HG03097 (cell line): ENCODE measurements around the gene SPOCK3.

Source experiments
- ATAC-seq: cut with Tn5 transposase; IDR thresholded peaks from one replicate; pipeline ENCODE4 v1.9.1; 2021; ENCODE audit not compliant: unreplicated experiment, low FRiP score

SPOCK3 gene

DNA sequence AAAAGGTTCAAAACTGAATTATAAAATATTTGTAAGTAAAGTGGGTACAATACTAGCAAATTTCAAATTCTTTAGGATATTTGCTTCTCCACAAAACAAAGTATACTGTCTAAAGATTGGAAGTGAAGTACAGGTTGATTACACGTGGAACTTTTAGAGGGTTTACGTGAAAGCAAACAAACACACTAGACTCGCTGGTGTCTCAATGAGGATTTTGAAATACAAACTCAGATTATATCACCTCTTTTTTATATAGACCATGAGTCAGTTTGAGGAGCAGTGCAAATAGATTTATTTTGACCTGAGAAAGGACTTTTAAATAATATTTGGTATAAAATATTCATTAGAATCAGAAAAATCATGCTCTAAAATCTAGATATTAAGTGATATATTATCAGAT lies 185.0 kb downstream of the SPOCK3 start:
- ATAC-seq: no peak

DNA sequence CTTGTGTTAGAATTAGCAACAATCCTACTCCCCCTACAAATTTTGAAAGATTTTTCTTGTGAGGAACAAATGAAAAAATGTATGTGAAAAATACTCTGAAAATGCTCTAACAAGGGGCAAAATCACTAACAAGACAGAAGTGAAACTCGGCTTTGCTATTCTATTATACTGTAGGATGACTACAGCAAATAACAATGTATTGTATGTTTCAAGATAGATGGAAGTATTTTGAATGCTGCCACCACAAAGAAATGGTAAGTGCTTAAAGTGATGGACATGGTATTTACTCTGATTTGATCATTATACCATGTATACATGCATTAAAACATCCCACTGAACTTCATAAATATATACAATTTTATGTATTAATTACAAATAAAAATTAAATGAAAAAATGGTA lies 192.8 kb downstream of the SPOCK3 start:
- no peak for ATAC-seq

DNA sequence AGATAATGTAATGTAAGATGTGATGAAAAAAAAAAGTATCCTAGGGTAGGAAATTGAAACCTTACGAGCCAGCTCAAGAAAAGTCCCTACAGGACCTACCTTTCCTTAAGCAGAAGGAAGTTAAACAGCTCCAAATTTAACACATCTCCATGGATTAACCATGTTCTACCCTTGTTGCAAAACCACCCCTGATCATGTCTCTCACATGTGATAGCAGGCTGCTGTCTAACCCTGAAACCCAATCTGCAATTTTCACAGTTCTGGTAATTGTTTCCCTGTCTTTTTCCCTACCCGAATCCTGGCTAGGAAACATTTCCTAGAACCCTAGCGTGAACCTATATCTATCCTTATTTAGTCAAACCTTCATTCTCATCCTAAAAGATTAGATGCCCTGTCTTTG lies 198.9 kb downstream of the SPOCK3 start:
- ATAC-seq: no peak

DNA sequence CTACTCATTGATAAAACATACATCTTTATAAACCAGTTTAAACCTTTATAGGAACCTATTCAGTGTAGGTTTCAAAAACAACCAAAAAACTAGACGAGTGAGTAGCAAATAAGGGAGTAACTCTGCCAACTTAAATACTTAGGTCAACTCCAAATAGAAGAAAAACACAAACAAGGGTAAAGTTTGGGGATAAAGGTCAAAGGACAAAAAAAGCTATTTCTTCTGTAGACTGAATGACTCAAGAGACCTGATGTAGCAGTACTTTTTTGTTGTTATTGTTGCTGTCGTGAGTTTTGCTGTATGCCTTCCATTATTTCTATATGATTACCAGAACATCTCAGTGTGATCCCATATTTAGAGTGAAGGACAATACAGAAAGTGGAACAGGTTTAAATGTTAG lies 199.3 kb downstream of the SPOCK3 start:
- no peak for ATAC-seq

DNA sequence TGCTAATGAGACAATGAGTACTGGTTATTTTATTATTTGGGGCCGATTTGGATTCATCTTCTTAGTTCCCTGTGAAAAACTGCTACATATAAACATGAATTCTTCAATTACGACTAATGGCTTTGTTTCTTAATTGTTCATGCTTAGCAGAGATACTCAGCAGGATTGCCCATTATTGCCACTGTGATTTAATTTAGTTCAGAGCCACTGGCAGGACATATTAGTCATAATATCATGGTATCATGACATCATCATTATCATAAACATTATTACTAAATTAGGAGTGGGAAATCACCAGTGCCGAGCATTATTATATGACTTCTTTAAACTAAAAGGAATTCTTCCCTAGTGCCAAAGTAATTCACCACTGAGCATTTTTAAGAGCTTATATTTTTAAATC lies 201.4 kb downstream of the SPOCK3 start:
- ATAC-seq: no peak

DNA sequence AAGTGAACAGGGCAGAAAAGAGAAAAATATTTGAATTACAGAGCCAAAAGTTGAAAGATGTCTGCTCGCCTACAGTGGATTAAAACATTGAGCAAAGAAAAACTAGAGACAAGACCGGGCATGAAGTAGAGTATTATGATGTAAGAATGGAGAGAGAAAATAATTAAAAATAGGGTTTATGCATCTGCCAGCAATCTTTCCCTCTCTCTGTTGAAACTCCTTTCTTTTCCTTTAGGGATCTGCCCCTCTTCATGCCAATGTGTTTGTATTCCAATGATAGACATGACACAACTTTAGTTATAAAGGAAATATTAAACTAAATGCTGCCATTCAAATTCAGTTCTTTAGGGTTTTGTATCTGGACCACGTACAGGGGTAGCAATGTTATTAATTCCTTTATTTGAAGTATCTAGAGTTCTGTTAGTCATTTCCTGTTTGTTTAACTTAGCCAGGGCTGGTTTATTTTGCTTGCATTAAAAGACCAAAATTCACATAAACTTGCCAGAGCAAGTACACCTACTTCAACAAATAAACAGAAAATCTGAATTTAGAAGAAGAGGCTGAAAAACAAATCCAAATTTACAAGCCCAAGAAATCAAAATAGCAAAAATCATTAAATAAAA lies 202.6 kb downstream of the SPOCK3 start:
- ATAC-seq: no peak

DNA sequence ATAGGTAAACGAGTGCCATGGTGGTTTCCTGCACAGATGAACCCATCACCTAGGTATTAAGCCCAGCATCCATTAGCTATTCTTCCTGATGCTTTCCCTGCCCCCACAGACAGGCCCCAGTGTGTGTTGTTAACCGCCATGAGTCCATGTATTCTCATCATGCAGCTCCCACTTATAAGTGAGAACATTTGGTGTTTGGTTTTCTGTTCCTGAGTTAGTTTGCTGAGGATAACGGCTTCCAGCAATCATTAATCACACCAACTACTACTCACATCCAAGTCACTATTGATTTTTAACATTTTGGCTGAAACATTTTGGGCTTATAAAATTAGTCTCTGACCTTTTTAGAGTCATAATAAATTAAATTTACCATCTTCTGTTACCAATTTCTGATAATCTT lies 205.3 kb downstream of the SPOCK3 start:
- no peak for ATAC-seq

DNA sequence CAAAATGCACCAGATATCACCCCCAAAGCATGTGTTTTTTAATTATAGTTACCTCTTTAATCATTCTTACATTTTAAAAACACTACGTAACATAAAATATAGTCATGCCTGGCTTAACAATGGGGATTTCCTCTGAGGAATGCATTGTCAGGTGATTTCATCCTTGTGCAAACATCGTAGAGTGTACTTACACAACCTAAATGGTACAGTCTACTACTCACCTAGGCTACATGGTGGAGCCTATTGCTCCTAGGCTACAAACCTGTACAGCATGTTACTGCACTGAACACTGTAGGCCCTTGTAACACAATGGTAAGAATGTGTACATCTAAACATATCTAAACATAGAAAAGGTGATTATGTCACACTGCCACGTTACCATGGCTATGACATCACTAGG lies 208.6 kb downstream of the SPOCK3 start:
- ATAC-seq: no peak

DNA sequence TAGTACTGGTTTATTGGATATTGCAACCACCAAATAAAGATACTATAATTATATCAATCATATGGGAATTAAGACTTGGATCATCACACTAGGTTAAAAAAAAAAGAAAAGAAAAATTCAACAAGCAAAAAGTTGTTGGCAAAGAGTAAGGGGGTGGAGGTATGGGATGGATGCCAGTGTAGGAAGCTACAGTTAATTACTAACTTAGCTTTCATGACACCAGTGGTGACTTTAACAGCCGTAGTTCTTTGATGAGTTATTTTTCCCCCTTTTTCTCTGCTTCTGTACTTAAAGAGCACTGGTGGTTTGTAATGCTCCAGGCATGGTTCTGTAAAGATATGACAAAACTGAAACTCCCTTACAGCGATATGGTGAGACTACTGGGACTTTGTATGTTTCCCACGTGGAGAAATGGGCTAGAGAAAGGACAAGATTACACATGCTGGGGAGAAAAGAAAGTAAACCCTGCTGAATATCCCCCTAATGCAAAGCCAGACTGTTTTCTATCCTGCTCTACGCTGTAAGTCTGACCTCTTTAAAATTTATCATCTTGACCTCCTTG lies 210.8 kb downstream of the SPOCK3 start:
- no peak for ATAC-seq

DNA sequence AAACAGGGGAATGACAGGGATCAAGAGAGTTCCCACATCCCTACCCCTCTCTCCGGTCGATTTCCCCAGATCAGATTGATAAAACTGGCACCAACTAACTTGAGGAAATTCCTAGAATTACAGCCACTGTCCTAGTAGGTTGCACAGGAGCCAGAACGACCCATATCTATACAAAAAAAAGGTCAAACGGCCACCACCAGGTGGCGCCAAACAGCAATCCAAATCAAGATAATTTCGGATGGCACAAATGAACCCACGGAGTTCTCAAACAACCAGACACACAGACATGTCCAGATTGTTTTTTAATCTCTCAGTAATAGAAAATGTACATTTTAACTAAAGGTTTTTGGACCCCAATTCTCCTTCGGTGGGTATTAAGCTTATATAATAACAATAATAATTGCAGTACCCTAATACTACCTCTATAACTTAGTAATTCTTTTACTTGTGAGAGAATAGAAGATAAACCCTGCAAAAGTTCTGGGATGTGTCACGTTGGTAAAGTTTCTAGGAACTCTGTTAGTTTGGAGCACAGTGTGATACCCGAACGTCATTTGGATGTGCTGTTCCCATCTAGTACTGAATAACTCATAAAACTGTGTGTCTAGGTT lies 212.6 kb downstream of the SPOCK3 start:
- ATAC-seq: no peak

DNA sequence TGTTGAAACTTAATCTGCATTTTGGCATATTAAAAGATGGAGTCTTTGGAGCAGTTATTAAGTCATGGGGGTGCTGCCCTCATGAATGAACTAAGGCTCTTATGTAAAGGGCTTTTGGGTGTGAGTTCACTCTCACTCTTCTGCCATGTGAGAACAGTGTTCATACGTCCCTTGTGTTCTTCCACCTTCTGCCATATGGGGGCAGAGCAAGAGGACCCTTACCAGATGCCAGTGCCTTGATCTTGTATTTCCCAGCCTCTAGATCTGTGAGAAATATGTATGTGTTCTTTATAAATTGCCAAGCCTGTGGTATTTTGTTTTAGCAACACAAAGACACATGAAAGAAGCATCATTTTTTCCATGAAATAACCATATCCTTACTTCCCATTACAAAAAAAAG lies 213.9 kb downstream of the SPOCK3 start:
- no peak for ATAC-seq

DNA sequence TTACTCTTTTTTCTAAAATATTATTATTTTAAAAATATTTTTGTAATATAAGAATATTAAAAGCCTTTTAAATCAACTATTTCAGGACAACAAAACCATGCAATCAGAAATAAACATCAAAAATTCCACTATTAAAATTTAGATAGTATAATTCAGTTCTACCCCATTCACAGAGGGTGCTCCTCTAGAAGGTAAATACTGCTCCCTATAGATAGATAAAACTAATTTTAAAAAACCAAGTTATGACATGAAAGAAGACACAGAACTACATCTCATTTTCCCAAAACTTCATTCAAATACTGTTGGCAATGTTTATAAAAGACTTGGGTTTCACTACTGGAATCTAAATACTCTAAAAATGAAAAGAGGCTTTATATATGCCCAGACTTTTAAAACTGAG lies 219.3 kb downstream of the SPOCK3 start:
- no peak for ATAC-seq

DNA sequence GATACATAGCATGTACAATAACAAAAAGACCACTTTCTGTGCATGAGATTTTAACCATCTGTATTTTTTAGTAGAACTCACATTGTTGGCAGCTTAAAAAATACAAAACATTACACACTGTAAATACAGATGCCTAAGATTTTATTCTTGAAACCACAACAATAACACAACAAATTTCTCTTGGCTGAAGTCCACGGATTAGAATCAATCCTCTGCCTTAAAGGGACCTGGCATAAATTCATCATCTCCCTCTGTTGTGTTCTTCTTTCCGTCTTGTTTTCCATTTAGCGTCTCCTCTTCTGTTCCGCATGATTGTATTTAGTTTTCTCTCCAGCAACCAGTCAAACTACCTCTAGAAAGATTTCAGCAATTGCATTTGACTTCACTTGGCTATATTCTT lies 231.0 kb downstream of the SPOCK3 start:
- no peak for ATAC-seq

DNA sequence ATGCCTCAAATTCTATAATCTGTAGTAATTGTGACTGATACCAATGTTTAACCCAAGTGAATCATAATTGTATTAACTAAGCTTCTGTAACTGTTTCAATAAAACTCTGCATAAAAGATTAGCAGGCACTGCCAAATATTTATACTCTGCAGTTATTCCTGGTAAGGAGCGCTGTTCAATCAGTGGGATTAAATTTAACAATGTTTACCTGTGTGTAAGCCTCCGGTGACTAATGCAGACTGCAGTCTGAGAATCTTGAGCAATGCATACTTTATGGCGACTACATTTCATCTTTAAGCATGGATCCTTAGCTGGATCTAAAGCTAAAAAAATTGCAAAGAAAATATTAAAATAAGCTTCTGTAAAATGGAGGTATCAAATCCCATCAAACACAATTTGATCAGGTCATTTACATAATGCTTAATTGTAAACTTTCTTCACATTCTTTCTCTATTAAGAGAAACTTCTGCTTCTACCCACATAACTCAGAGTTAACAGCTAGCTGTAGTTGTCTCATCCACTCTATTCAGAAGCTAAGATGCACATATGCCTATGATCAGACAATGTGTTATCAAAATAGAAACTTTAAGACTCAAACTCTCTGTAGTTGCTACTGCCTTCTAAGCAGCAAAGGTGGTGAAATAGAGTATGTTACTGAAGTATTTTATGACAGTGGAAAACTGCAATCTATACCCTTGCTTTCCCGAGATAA lies 234.0 kb downstream of the SPOCK3 start:
- ATAC-seq: no peak

DNA sequence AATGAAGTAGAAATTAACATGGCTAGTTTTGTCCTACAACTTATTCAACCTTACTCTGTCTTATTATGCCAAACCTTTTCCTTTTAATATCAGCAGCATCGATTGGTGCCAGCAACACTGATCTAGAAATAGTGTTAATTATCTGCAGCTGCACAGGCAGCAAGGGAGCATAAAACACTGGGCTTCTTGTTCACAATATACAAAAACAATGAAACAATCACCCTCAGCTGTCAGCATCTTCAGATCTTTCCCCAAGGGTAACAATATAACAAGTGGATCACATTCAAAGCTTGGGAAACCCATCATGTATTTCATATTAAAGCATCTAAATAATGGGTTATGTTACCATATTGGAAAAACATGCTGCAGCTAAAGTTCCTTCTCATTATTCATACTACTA lies 238.1 kb downstream of the SPOCK3 start:
- ATAC-seq: no peak

DNA sequence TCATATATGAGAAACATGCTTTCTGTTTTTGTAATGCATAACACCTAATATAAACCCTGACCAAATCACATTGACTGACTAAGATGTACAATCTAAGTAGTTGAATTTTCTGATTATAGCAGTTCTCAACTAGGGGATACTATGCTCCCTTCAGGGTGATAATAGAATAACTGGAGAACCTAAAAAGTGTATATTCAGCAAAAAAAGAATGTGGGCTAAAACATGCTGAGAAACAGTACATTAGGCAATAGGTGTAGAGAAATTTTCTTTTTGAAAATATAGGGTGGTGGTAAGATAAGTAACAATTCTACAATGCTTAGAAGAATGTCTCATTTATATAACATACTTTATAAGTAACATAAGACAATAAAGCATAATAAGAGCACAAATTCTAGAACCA lies 239.6 kb downstream of the SPOCK3 start:
- ATAC-seq: no peak

DNA sequence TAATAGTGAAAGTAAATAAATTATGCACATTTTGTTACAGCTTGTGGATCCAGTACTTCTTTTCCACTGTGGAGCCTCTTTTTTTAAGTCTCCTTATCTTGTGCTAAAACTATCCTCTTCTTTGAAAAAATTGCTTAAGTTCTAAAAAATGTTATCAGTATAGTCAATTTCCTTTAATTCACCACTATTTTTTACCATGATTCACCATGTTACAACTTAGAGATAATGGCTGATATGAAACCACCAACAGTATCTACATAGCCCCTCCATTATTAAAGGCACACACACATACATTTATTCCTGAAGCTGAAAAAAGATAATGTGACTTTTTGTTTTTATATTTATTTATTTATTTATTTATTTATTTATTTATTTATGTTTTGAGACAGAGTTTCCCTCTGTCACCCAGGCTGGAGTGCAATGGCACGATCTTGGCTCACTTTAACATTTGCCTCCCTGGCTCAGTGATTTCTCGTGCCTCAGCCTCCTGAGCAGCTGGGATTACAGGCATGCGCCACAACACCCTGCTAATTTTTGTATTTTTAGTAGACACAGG lies 243.2 kb downstream of the SPOCK3 start:
- no peak for ATAC-seq

DNA sequence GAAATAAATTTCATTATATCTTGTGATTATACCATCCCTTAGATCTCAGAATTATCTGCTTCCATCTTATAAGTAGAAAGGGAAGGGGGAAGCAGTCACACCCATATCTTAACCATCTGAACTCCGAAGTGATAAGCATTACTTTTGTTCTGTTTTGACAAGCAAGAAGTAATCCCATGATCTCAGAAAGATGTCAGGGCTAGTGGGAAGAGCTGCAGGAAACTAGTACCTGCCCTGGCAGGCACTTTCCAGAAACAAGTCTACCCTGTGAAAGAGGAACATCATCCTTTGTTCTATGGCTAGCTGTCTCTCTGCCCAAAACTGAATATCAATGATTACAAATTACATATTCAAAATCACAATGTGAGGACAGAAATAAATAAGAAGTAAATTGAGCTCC lies 244.4 kb downstream of the SPOCK3 start:
- ATAC-seq: no peak

DNA sequence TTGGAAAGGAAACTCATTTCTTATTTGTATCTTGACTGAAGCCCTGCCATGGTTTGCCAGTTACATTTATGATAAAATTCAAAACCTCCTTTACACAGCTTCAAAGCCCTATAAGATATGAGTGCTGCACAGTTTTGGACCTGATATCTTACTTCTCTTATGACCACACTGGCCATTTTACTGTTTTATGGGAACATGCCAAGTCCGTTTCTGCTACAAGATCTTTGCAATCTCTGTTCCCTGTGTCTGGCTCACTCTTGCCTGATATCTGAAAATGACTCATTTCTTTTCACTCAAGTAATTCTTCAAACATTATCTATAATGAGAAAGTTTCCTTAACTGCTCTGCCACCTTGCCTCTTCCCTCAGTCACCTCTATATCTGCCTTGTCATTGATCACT lies 247.3 kb downstream of the SPOCK3 start:
- ATAC-seq: no peak

DNA sequence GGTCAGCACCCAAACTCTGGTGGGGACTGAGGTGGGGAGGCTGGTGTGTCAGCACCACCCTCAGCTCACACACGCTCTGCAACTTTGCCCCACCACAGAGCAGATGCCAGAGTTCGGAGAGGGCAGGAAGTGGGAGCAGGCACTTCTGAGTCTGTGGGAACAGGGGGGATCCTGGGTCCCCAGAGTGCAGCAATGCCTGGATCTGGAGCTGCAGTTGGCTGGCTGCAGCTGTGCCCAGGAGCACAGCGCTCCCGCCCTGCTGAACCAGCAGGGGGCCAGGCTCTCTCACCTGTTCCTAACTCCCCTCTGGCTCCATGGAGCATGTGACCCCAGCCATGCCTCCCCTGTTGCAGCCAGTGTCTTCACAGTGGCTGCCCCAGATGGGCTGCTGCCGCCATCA lies 252.4 kb downstream of the SPOCK3 start:
- no peak for ATAC-seq

DNA sequence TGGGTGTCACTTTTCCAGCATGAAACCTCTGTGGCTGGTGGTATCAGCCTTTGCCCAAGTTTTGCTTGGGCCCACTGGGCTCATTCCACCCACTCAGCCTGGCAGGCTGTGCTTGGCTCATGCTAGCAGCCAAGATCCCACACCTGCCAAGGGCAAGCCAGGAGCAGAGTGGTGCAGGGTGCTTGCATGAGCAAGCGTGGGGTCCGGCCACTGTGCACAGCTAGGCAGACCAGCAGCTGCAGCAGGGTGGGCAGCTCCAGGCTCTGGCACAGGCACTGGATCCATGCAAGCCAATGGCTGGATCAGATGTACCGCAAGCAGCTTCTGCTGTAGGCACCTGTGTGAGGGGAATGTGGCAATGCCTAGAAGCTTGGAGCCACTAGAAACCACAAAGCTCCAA lies 253.9 kb downstream of the SPOCK3 start:
- no peak for ATAC-seq

DNA sequence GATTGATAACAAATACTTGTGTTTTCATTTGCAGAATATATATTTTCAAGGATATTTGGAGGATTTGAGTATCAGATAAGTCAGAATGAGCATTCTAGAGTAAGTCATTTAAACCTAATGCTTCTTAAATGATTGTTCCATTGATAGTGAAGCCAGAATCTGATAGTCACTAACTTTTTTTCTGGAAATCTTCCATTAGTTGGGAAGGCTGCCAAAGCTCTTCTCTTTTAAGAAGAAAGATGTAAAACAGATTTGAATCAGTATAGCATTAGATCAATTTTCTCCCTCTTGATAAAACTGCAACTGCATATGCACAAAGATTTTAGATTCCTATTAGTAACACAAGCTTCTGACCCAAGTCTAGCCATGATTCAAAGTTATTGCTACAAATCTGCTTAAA lies 256.7 kb downstream of the SPOCK3 start:
- no peak for ATAC-seq
